H1 (cell line): ENCODE data around the gene MPPED1.

ENCODE experiments used
- ASH2L ChIP-seq: fragments of 200-600, 300-600 bp; sonication (generic); IDR thresholded peaks from one replicate; pipeline ENCODE4 v1.7.1; 2017; ENCODE audit warnings: low read length
- CREB1 ChIP-seq: IDR thresholded peaks from 2 replicates; pipeline ENCODE4 v1.6.1; 2012; ENCODE audit warnings: inconsistent platforms
- CTCF ChIP-seq, 3 experiments: IDR thresholded peaks; 1 replicate in 2 of 3; 2 replicates in 1 of 3; pipeline versions ENCODE4 v1.5.1 to v1.6.1; 2011; ENCODE audit warnings: low read length in 3 of 3, mild to moderate bottlenecking in 3 of 3, inconsistent platforms in 2 of 3, low read depth in 1 of 3, moderate library complexity in 1 of 3; ENCODE audit not compliant: insufficient read depth in 1 of 3; ENCODE audit errors: control extremely low read depth in 1 of 3
- MAX ChIP-seq: IDR thresholded peaks from 2 replicates; pipeline ENCODE4 v1.6.1; 2012; ENCODE audit warnings: inconsistent platforms
- NANOG ChIP-seq: IDR thresholded peaks from 2 replicates; pipeline ENCODE4 v1.6.1; 2011; ENCODE audit warnings: low read length, low read depth, mild to moderate bottlenecking, inconsistent platforms; ENCODE audit not compliant: insufficient read depth, poor library complexity, severe bottlenecking
- POLR2A ChIP-seq, 2 experiments: IDR thresholded peaks; 1 replicate in 1 of 2; 2 replicates in 1 of 2; pipeline ENCODE4 v1.6.1; 2011; ENCODE audit warnings: low read depth in 2 of 2, low read length in 2 of 2, mild to moderate bottlenecking in 2 of 2; ENCODE audit errors: control extremely low read depth in 1 of 2
- POLR2AphosphoS5 ChIP-seq: IDR thresholded peaks from 2 replicates; pipeline ENCODE4 v1.6.1; 2011; ENCODE audit warnings: low read depth, low read length
- SP1 ChIP-seq: IDR thresholded peaks from 2 replicates; pipeline ENCODE4 v1.6.1; 2011; ENCODE audit warnings: low read depth, low read length
- TAF1 ChIP-seq: IDR thresholded peaks from 2 replicates; pipeline ENCODE4 v1.6.1; 2011; ENCODE audit warnings: mild to moderate bottlenecking, low read depth, low read length
- TBP ChIP-seq: IDR thresholded peaks from 2 replicates; pipeline ENCODE4 v1.6.1; 2011; ENCODE audit warnings: low read depth, low read length, improper control_type of control experiment
- USF2 ChIP-seq: IDR thresholded peaks from 2 replicates; pipeline ENCODE4 v1.6.1; 2011; ENCODE audit warnings: low read length, improper control_type of control experiment
- YY1 ChIP-seq: IDR thresholded peaks from 2 replicates; pipeline ENCODE4 v1.6.1; 2011; ENCODE audit warnings: low read depth, mild to moderate bottlenecking, low read length

GRCh38 chr22:43395086-43395695 is 16.6 kb upstream of the MPPED1 start:
- TF ChIP-seq POLR2A (IDR thresholded peaks at IDR 0.05; ENCODE audit: control extremely low read depth in 1 of 2, low read depth in 2 of 2, low read length in 2 of 2), result no peak
- no peak for TF ChIP-seq TBP
- TF ChIP-seq CTCF (IDR thresholded peaks at IDR 0.05; ENCODE audit: control extremely low read depth in 1 of 3, insufficient read depth in 1 of 3, low read depth in 1 of 3, low read length in 3 of 3), result no peak
- TF ChIP-seq YY1, result no peak
- TF ChIP-seq ASH2L, result no peak
- TF ChIP-seq POLR2AphosphoS5, result no peak
- no peak for TF ChIP-seq TAF1
- TF ChIP-seq NANOG, result no peak
- no peak for TF ChIP-seq MAX
- no peak for TF ChIP-seq SP1
- TF ChIP-seq CREB1, result no peak
- TF ChIP-seq USF2, result no peak
